A172 (cell line): ENCODE data around the gene SSTR3. TPM values are rescaled to one million over a fixed set of nuclear protein-coding genes. Genes with fewer than 3 reads are reported as not detected.
"Not testable (repeated sequence)": the region's sequence is repeated elsewhere in the genome, so short reads cannot be mapped to it uniquely, and the experiment has no call there.

Experiments
- DNase-seq: peaks from one replicate; pipeline ENCODE4 v3.0.0-alpha.2; 2015; ENCODE audit warnings: low spot score
- total RNA-seq: library from RNA; depleted of rRNA; stranded (reverse); fragments of >200 nt; shearing (Covaris generic); gene quantifications from 2 replicates; pipeline ENCODE4 v1.2.3, GENCODE V29; 2014

The SSTR3 gene
- total RNA-seq, 1 experiment from 2014 or later: not detected

GRCh38 chr22:37211075-37211865 lies 1.0 kb downstream of the SSTR3 start:
- DNase-seq: no peak

DNA sequence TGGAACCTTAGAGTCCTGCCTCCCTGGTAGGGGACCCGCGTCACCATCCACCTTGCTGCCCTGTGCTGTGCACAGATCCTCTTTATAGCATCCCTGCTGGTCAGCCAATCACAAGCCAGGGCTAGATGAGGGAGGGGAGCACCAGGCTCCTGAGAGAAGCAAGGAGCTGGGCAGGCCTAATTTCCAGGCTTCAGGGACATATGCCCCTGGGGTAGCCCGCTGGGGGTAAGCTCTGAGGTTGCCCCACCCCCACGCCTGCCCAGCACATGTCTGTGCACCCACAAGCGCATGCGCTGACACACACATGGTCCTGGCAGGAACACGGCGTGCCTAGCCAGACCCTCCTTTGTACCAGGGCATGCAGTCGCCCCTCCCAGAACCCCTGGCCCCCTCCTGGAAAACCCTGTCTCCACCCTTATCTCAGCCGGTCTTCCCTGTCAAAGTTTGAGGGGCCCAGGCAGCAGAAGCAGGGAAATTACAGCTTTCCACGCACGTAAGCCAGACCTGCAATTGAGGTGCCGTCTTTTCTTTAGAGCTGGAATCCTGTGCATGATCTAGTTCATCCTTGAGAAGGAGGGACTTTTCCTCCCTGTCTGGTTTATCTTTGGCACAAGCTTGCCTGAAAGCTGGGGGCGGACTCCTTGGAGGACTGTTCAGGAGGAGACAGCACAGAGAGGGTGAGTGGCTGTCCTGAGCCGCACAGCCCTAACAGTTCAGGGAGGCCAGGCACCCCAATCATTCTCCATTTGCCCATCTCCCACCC lies 2.1 kb downstream of the SSTR3 start:
- no peak for DNase-seq

DNA sequence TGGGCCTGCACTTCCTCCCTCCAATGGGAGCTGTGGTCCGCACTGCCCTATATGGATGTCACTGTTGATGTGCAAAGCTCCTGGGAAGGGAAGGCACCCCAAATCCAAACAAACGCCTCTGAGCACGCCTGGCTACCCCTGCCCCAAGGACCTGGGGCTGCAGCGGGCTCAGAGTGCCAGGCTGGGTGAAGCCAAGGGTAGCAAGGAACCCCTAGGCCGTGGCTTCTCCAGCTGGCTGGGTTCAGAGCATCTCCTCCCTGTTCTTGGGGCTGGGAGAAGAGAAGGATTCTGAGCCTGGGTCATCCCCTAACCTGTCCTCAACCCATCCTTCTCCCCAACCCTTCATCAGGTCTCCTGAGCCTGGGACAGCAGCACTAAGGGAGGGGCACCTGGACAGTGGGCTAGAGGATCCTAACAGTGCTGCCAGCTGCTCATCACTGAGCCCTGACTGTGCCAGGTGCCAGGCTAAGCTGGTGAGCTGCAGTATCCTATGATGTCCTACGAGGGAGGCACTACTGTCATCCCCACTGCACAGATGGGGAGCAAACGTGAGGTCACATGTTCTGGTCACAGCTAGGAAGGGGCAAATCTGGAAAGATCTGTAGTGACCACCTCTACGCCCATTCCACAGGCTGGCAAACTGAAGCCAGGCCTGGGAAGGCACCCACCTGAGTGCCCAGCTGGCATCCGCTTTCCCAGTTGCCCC lies 3.0 kb downstream of the SSTR3 start:
- no peak for DNase-seq

GRCh38 chr22:37208401-37209139 lies 3.7 kb downstream of the SSTR3 start:
- no peak for DNase-seq

DNA sequence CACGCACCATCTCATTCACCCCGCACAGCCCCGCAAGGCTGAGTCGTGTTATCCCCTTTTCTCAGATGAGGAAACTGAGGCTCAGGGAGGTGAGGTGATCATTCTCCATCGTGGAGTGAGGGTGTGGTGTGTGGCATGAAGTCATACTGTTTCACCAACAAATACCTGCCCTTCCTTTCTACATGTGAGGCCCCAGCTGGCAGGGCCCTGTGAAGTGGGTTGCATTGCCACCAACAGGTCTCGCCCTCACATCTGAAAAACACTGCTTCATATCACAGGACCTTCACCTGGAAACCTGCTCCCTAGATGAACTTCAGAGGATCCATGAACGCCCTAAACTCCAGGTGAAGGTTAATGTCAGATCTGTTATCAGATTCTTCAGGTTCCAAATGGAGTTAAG lies 4.3 kb downstream of the SSTR3 start:
- DNase-seq: no peak

GRCh38 chr22:37206841-37207821 lies 5.1 kb downstream of the SSTR3 start:
- DNase-seq: no peak

DNA sequence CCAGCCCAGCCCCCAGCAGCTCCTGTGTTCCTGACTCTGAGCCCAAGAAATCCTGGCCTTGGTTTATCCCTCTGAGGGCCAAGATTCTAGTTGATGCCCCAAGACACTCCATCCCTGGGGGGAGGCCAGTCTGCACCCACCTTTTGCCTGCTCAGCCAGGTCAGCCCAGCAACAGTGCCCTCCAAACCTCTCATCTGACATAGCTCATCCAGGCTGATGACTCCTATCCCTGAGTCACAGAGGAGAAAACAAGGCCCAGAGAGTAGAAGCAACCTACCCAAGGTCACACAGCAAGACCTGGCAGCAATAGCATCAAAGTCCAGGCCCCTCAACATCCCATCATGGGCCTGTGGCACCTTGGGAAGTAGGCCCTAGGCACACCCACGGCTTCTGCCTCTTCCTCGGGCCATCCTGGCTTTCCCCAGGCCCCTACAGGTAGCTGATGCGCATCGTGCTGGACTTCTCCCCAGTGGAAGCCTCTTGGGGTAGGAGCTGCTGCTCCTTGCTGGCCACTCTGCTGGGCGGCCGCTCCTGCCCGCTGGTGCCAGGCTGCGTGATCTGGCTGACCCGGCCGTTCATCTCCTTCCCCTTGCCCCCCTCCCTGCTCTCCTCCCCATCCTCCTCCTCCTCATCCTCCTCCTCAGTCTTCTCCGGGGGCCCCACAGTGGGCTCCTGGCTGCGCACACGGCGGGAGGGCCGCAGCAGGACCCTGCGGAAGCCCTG lies 6.0 kb downstream of the SSTR3 start:
- no peak for DNase-seq

GRCh38 chr22:37205046-37205445 lies 7.2 kb downstream of the SSTR3 start:
- no peak for DNase-seq

GRCh38 chr22:37204045-37204655 lies 8.1 kb downstream of the SSTR3 start:
- DNase-seq: no peak

GRCh38 chr22:37203354-37204044 lies 8.8 kb downstream of the SSTR3 start:
- no peak for DNase-seq

DNA sequence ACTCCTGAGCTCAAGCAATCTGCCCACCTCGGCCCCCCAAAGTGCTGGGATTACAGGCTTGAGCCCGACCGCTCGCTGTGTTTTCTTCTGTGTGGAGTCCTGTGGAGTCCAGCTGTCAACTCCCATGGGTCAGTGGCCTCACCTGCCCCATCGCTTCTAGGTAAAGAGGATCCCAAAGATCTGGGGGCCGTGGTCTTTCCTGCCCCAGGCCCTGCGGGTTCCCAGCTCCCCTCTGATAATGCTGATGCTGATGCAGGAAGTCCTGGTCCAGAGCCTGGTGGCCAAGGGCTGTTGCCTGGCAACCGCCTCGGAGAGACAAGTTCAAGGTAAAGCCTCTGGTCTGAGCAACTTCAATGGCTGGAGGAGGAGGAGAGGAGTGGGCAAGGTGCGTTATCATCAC lies 9.6 kb downstream of the SSTR3 start:
- DNase-seq: no peak

- DNase-seq: no peak
Measured at GRCh38 chr22:37202001-37202555, 10.2 kb downstream of the SSTR3 start.

DNA sequence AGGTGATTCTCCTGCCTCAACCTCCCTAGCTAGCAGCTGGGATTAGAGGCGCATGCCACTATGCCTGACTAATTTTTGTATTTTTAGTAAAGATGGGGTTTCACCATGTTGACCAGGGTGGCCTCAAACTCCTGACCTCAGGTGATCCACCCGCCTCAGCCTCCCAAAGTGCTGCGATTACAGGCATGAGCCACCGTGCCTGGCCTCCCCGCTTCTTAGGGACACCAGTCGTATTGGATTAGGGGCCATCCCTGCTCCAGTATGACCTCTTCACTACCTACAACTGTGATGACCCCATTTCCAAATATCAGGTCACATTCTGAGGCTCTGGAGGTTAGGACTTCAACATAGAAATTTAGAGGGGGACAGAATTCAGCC lies 10.8 kb downstream of the SSTR3 start:
- not testable (repeated sequence) for DNase-seq

- DNase-seq: no peak
Measured at GRCh38 chr22:37199760-37200108, 12.5 kb downstream of the SSTR3 start.

DNA sequence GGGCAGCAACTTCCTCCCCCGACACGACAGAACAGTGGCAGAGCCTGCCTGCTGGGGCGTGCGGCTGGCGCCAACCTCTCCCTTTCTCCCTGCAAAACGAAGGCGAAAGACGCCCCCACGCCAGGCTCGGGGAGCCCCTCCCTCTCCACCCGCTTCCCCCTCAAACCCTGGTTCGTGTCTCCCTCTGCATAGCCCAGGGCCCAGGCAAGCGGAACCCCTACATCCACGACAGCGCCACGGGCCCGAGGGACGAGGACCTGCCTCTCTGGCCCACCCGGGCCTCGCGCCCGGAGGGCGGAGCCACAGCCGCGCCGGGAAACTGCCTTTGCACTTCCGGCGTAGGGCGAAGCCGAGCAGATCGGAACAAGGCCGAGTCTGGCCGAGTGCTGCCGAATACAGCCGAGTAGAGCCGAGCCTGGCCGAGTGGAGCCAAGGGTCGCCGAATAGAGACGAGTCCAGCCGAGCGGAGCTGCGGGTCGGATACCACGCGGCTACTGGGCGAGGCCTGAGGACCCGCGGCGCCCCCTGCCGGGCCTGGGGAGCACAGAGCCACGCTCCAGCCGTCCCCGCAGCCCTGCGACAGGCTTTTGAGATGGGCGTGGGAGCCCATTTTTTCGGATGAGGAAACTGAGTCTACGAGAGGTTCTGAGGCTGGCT lies 13.0 kb downstream of the SSTR3 start:
- DNase-seq: peak; percentile 86

GRCh38 chr22:37198258-37199102 lies 13.8 kb downstream of the SSTR3 start:
- DNase-seq: peak; percentile 62
